HepG2 (cell line): ENCODE data around the gene CCND1. TPM values are rescaled to one million over a fixed set of nuclear protein-coding genes. Genes with fewer than 3 reads are reported as not detected.

Experiments used
- ATF7-NPFF ChIP-seq: sonication (generic); formaldehyde crosslinking; IDR thresholded peaks from 2 replicates; pipeline ENCODE4 v1.8.1; 2023; ENCODE audit warnings: mild to moderate bottlenecking, low read depth, missing genetic modification reagents, moderate library complexity
- BRCA1 ChIP-seq: sonication (generic); formaldehyde crosslinking; IDR thresholded peaks from 2 replicates; pipeline ENCODE4 v1.4.0; 2020; ENCODE audit warnings: missing genetic modification reagents
- CREB1 ChIP-seq, 2 experiments: fragments of 450-650 bp in 1 of 2; IDR thresholded peaks; 2 replicates each; pipeline ENCODE4 v1.6.1; 2016 to 2017; ENCODE audit warnings: control low read depth in 1 of 2, mild to moderate bottlenecking in 1 of 2, missing compliant biosample characterization in 1 of 2, missing genetic modification characterization in 1 of 2
- FOXC1 ChIP-seq: sonication (generic); formaldehyde crosslinking; IDR thresholded peaks from 2 replicates; pipeline ENCODE4 v1.8.0; 2022; ENCODE audit warnings: mild to moderate bottlenecking, missing genetic modification reagents, borderline replicate concordance
- GATAD2A ChIP-seq: IDR thresholded peaks from 2 replicates; pipeline ENCODE4 v1.6.1; 2016
- JARID2 ChIP-seq: sonication (generic); formaldehyde crosslinking; IDR thresholded peaks from 2 replicates; pipeline ENCODE4 v1.8.1; 2023; ENCODE audit warnings: missing genetic modification reagents, inconsistent platforms; ENCODE audit not compliant: insufficient replicate concordance
- KLF11 ChIP-seq: IDR thresholded peaks from 2 replicates; pipeline ENCODE4 v1.6.1; 2016; ENCODE audit warnings: missing compliant biosample characterization
- LCORL ChIP-seq, 2 experiments: fragments of 450-650 bp in 1 of 2; sonication (generic) in 1 of 2; formaldehyde crosslinking in 1 of 2; IDR thresholded peaks; 2 replicates each; pipeline versions ENCODE4 v1.5.0 to v1.6.1; 2017 to 2020; ENCODE audit warnings: antibody characterized with exemption in 1 of 2, missing genetic modification reagents in 1 of 2
- MTA1 ChIP-seq: sonication (generic); formaldehyde crosslinking; IDR thresholded peaks from 2 replicates; pipeline ENCODE4 v1.4.0; 2020; ENCODE audit warnings: missing genetic modification reagents, mild to moderate bottlenecking, borderline replicate concordance
- RCOR2 ChIP-seq: IDR thresholded peaks from 2 replicates; pipeline ENCODE4 v1.6.1; 2016; ENCODE audit warnings: missing biosample characterization, missing genetic modification reagents
- SYNCRIP ChIP-seq: fragments of 200-400 bp; formaldehyde crosslinking; IDR thresholded peaks from 2 replicates; pipeline ENCODE4 v1.6.1; 2018; ENCODE audit warnings: mild to moderate bottlenecking, low read depth, low read length; ENCODE audit not compliant: insufficient read depth
- WIZ ChIP-seq: sonication (generic); formaldehyde crosslinking; IDR thresholded peaks from 2 replicates; pipeline ENCODE4 v1.5.1; 2020; ENCODE audit warnings: mild to moderate bottlenecking, missing genetic modification reagents
- ZBTB42 ChIP-seq: sonication (generic); formaldehyde crosslinking; IDR thresholded peaks from 2 replicates; pipeline ENCODE4 v1.5.0; 2020; ENCODE audit warnings: mild to moderate bottlenecking, missing genetic modification reagents
- ZFP36 ChIP-seq: fragments of 150-350 bp; IDR thresholded peaks from 2 replicates; pipeline ENCODE4 v1.6.1; 2018; ENCODE audit warnings: borderline replicate concordance, low read length, low read depth; ENCODE audit not compliant: partially characterized antibody
- ZKSCAN5 ChIP-seq: sonication (generic); formaldehyde crosslinking; IDR thresholded peaks from 2 replicates; pipeline ENCODE4 v1.5.1; 2020; ENCODE audit warnings: mild to moderate bottlenecking, missing genetic modification reagents
- ZNF225 ChIP-seq: sonication (generic); formaldehyde crosslinking; IDR thresholded peaks from 2 replicates; pipeline ENCODE4 v1.4.0; 2020; ENCODE audit warnings: mild to moderate bottlenecking, missing genetic modification reagents
- ZNF292 ChIP-seq: sonication (generic); formaldehyde crosslinking; IDR thresholded peaks from 2 replicates; pipeline ENCODE4 v1.8.1; 2022; ENCODE audit warnings: mild to moderate bottlenecking, low read depth, missing genetic modification reagents, borderline replicate concordance
- ZNF468 ChIP-seq: sonication (generic); formaldehyde crosslinking; IDR thresholded peaks from 2 replicates; pipeline ENCODE4 v1.8.0; 2022; ENCODE audit warnings: mild to moderate bottlenecking, moderate library complexity, missing genetic modification reagents
- ZNF510 ChIP-seq: sonication (generic); formaldehyde crosslinking; IDR thresholded peaks from 2 replicates; pipeline ENCODE4 v1.4.0; 2020; ENCODE audit warnings: low read depth, mild to moderate bottlenecking, missing genetic modification reagents
- ZNF572 ChIP-seq: sonication (generic); formaldehyde crosslinking; IDR thresholded peaks from 2 replicates; pipeline ENCODE4 v1.5.1; 2020; ENCODE audit warnings: mild to moderate bottlenecking, missing genetic modification reagents
- ZNF709 ChIP-seq: sonication (generic); formaldehyde crosslinking; IDR thresholded peaks from 2 replicates; pipeline ENCODE4 v1.5.0; 2020; ENCODE audit warnings: mild to moderate bottlenecking, missing genetic modification reagents
- ZNF749 ChIP-seq: sonication (generic); formaldehyde crosslinking; IDR thresholded peaks from 2 replicates; pipeline ENCODE4 v1.8.0; 2022; ENCODE audit warnings: mild to moderate bottlenecking, missing genetic modification reagents, moderate library complexity, borderline replicate concordance
- polyA plus RNA-seq, 8 experiments: library from polyadenylated mRNA; depleted of rRNA in 3 of 8; stranded (reverse) in 7 of 8; unstranded in 1 of 8; fragments of >200 nt; fragmentation: Illumina TruSeq in 4 of 8; extraction: Trizol in 4 of 8; gene quantifications; 2 replicates each; pipeline versions ENCODE4 v1.2.1 to v1.2.3, GENCODE V29; 2011 to 2016; ENCODE audit warnings: low read depth in 4 of 8, missing spikeins in 1 of 8, mixed read lengths in 1 of 8; ENCODE audit not compliant: insufficient read depth in 1 of 8
- total RNA-seq, 5 experiments: library from RNA; depleted of rRNA; stranded (reverse); fragments of >200 nt; fragmentation: Illumina TruSeq; extraction: Trizol; gene quantifications; 2 replicates each; pipeline ENCODE4 v1.2.3, GENCODE V29; 2016; ENCODE audit warnings: low read depth in 1 of 5
- TF ChIP-seq, protein P1 (sequence below): IDR thresholded peaks from 2 replicates; pipeline ENCODE4 v1.6.1; 2018; ENCODE audit warnings: missing genetic modification reagents
- TF ChIP-seq, protein P2 (sequence below): sonication (generic); formaldehyde crosslinking; IDR thresholded peaks from 2 replicates; pipeline ENCODE4 v1.4.0; 2020; ENCODE audit warnings: missing genetic modification reagents
- TF ChIP-seq, protein P3 (sequence below): sonication (generic); formaldehyde crosslinking; conservative IDR thresholded peaks from 2 replicates; pipeline ENCODE4 v1.8.0; 2022; ENCODE audit warnings: missing genetic modification reagents
- TF ChIP-seq, protein P4 (sequence below): sonication (generic); formaldehyde crosslinking; IDR thresholded peaks from 2 replicates; pipeline ENCODE4 v1.5.1; 2020; ENCODE audit warnings: missing genetic modification reagents, mild to moderate bottlenecking, borderline replicate concordance

The CCND1 gene
- total and polyA plus RNA-seq, 2 of the 13 experiments (the other 11 are each of a cell fraction or from before 2014, with no cell fraction given), result 107 to 136 TPM

DNA sequence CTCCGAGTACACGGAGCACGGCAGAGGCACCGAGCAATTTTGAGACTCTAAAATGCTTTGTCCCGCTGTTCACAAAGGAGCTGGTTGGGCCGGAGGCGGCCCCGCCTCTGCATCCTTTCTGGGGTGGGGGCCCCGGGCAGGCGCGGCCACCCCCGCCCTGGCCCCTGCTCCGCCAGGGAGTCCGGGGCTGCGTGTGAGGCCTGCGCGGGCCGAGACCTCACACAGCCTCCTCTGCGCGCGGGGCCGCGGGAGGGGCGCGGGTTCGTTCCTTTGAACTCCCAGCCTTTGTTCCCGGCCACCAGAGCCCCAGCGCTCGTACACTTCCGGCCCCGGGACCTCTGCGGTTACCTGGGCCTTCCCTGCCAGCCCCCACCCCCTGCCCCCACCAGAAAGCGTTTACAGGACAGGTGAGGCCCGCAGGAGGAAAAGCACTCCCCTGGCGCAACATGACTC is 61.3 kb downstream of the CCND1 start (continued):
- no peak for TF ChIP-seq ATF7-NPFF (CRISPR knock-in tag)
- TF ChIP-seq LCORL (IDR thresholded peaks at IDR 0.05), result no peak
- peak; percentile 68 for TF ChIP-seq LCORL (CRISPR knock-in tag; IDR thresholded peaks at IDR 0.05)
- TF ChIP-seq ZBTB42, result no peak
- peak; percentile 69 for TF ChIP-seq GATAD2A
- TF ChIP-seq, protein P1, sequence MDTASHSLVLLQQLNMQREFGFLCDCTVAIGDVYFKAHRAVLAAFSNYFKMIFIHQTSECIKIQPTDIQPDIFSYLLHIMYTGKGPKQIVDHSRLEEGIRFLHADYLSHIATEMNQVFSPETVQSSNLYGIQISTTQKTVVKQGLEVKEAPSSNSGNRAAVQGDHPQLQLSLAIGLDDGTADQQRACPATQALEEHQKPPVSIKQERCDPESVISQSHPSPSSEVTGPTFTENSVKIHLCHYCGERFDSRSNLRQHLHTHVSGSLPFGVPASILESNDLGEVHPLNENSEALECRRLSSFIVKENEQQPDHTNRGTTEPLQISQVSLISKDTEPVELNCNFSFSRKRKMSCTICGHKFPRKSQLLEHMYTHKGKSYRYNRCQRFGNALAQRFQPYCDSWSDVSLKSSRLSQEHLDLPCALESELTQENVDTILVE, result peak; percentile 37; the same call in 1 of the 2 replicates
- TF ChIP-seq MTA1 (CRISPR knock-in tag), result peak; percentile 75; the same call in 1 of the 2 replicates
- no peak for TF ChIP-seq WIZ (CRISPR knock-in tag)
- TF ChIP-seq, protein P2, sequence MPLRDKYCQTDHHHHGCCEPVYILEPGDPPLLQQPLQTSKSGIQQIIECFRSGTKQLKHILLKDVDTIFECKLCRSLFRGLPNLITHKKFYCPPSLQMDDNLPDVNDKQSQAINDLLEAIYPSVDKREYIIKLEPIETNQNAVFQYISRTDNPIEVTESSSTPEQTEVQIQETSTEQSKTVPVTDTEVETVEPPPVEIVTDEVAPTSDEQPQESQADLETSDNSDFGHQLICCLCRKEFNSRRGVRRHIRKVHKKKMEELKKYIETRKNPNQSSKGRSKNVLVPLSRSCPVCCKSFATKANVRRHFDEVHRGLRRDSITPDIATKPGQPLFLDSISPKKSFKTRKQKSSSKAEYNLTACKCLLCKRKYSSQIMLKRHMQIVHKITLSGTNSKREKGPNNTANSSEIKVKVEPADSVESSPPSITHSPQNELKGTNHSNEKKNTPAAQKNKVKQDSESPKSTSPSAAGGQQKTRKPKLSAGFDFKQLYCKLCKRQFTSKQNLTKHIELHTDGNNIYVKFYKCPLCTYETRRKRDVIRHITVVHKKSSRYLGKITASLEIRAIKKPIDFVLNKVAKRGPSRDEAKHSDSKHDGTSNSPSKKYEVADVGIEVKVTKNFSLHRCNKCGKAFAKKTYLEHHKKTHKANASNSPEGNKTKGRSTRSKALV (CRISPR knock-in tag), result peak; percentile 68; the same call in 1 of the 2 replicates
- no peak for TF ChIP-seq KLF11
- no peak for TF ChIP-seq RCOR2 (CRISPR knock-in tag)
- no peak for TF ChIP-seq ZFP36
- TF ChIP-seq FOXC1 (CRISPR knock-in tag), result no peak
- no peak for TF ChIP-seq ZNF292
- TF ChIP-seq SYNCRIP, result no peak
- TF ChIP-seq ZKSCAN5 (CRISPR knock-in tag), result no peak
- TF ChIP-seq BRCA1, result no peak
- no peak for TF ChIP-seq ZNF572 (CRISPR knock-in tag)
- no peak for TF ChIP-seq CREB1 (IDR thresholded peaks at IDR 0.05)
- TF ChIP-seq CREB1 (CRISPR knock-in tag; IDR thresholded peaks at IDR 0.05), result no peak
- TF ChIP-seq, protein P3, sequence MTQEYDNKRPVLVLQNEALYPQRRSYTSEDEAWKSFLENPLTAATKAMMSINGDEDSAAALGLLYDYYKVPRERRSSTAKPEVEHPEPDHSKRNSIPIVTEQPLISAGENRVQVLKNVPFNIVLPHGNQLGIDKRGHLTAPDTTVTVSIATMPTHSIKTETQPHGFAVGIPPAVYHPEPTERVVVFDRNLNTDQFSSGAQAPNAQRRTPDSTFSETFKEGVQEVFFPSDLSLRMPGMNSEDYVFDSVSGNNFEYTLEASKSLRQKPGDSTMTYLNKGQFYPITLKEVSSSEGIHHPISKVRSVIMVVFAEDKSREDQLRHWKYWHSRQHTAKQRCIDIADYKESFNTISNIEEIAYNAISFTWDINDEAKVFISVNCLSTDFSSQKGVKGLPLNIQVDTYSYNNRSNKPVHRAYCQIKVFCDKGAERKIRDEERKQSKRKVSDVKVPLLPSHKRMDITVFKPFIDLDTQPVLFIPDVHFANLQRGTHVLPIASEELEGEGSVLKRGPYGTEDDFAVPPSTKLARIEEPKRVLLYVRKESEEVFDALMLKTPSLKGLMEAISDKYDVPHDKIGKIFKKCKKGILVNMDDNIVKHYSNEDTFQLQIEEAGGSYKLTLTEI (CRISPR knock-in tag), result no peak
- TF ChIP-seq ZNF510 (CRISPR knock-in tag), result no peak
- TF ChIP-seq ZNF709 (CRISPR knock-in tag), result no peak
- TF ChIP-seq, protein P4, sequence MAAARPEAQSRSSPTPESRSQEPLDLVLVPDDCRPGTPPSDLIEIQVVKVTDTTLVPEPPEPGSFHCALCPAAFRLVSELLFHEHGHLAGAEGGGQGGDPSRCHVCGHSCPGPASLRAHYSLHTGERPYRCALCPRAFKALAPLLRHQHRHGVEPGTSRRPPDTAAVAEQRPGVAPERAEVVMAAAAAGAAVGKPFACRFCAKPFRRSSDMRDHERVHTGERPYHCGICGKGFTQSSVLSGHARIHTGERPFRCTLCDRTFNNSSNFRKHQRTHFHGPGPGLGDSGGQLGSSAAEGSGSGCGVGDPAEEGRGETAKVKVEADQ, result no peak
- TF ChIP-seq ZNF749 (CRISPR knock-in tag), result no peak
- TF ChIP-seq JARID2 (CRISPR knock-in tag), result no peak
- TF ChIP-seq ZNF468, result no peak
- TF ChIP-seq ZNF225, result no peak
